ENCODE measurements around the gene INSL3.

INSL3 gene

GRCh38 chr19:17846146-17846545, 24.8 kb upstream of the INSL3 start:
- DNase-seq: no peak

- no peak for DNase-seq
Observed at GRCh38 chr19:17843908-17844490, 22.7 kb upstream of the INSL3 start.

- DNase-seq: peak in 3 of 4 experiments; percentile 30 to 52 (median 45)
Observed at GRCh38 chr19:17843292-17843827, 22.0 kb upstream of the INSL3 start.

GRCh38 chr19:17842663-17843291, 21.5 kb upstream of the INSL3 start:
- no peak for DNase-seq

- DNase-seq: no peak
Observed at GRCh38 chr19:17841810-17842662, 20.7 kb upstream of the INSL3 start.

- no peak for DNase-seq
Observed at GRCh38 chr19:17841371-17841809, 20.1 kb upstream of the INSL3 start.

- no peak for DNase-seq
Observed at GRCh38 chr19:17840019-17840418, 18.7 kb upstream of the INSL3 start.

- peak in 2 of 4 experiments; percentile 31 to 35 for DNase-seq
Observed at GRCh38 chr19:17837972-17838371, 16.7 kb upstream of the INSL3 start.

- DNase-seq: no peak
Observed at GRCh38 chr19:17836530-17836929, 15.2 kb upstream of the INSL3 start.

- DNase-seq: no peak
Observed at GRCh38 chr19:17835182-17836006, 14.1 kb upstream of the INSL3 start.

- no peak for DNase-seq
Observed at GRCh38 chr19:17834350-17835181, 13.2 kb upstream of the INSL3 start.

- no peak for DNase-seq
Observed at GRCh38 chr19:17832443-17833208, 11.3 kb upstream of the INSL3 start.

- no peak for DNase-seq
Observed at GRCh38 chr19:17831419-17831888, 10.1 kb upstream of the INSL3 start.

- DNase-seq: no peak
Observed at GRCh38 chr19:17830567-17831418, 9.5 kb upstream of the INSL3 start.

GRCh38 chr19:17829855-17830566, 8.7 kb upstream of the INSL3 start:
- no peak for DNase-seq

- DNase-seq: no peak
Observed at GRCh38 chr19:17826508-17827056, 5.3 kb upstream of the INSL3 start.

GRCh38 chr19:17824339-17824738, 3.0 kb upstream of the INSL3 start:
- DNase-seq: no peak

- no peak for DNase-seq
Observed at GRCh38 chr19:17817668-17818363, 3.5 kb downstream of the INSL3 start.
